H9 (cell line): ENCODE measurements around the gene IL1R2. TPM values are rescaled to one million over a fixed set of nuclear protein-coding genes. Genes with fewer than 3 reads are reported as not detected.

Source experiments
- DNase-seq: peaks from one replicate; pipeline ENCODE4 v3.0.0-alpha.2; 2017
- H2AFZ ChIP-seq: one replicate; pipeline ENCODE4 v1.6.1; 2013; ENCODE audit warnings: mild to moderate bottlenecking, low read length, control low read depth, moderate library complexity
- H2AK5ac ChIP-seq: 2 replicates; pipeline ENCODE4 v1.6.1; 2013; ENCODE audit warnings: low read length, control low read depth, mixed read lengths; ENCODE audit not compliant: insufficient read length
- H2BK120ac ChIP-seq: one replicate; pipeline ENCODE4 v1.6.1; 2013; ENCODE audit warnings: low read depth, mild to moderate bottlenecking, low read length, control low read depth, inconsistent platforms; ENCODE audit not compliant: poor library complexity, severe bottlenecking
- H2BK12ac ChIP-seq: 2 replicates; pipeline ENCODE4 v1.6.1; 2013; ENCODE audit warnings: low read length, control low read depth, mixed read lengths, low read depth; ENCODE audit not compliant: insufficient read length
- H2BK15ac ChIP-seq: 2 replicates; pipeline ENCODE4 v1.6.1; 2013; ENCODE audit warnings: low read depth, low read length, control low read depth
- H2BK20ac ChIP-seq: one replicate; pipeline ENCODE4 v1.6.1; 2013; ENCODE audit warnings: low read depth, mild to moderate bottlenecking, low read length, control low read depth, inconsistent platforms; ENCODE audit not compliant: poor library complexity, severe bottlenecking
- H2BK5ac ChIP-seq: 2 replicates; pipeline ENCODE4 v1.6.1; 2013; ENCODE audit warnings: low read length, control low read depth, mixed read lengths; ENCODE audit not compliant: insufficient read length
- H3K14ac ChIP-seq: 2 replicates; pipeline ENCODE4 v1.6.1; 2013; ENCODE audit warnings: low read length, control low read depth; ENCODE audit not compliant: insufficient read depth
- H3K18ac ChIP-seq: 2 replicates; pipeline ENCODE4 v1.6.1; 2013; ENCODE audit warnings: low read depth, mild to moderate bottlenecking, mixed read lengths, low read length, control low read depth; ENCODE audit not compliant: insufficient read length
- H3K23ac ChIP-seq: 2 replicates; pipeline ENCODE4 v1.6.1; 2013; ENCODE audit warnings: low read length, control low read depth, mixed read lengths, low read depth; ENCODE audit not compliant: insufficient read length
- H3K23me2 ChIP-seq: 2 replicates; pipeline ENCODE4 v1.6.1; 2013; ENCODE audit warnings: low read depth, mild to moderate bottlenecking, mixed read lengths, low read length, control low read depth; ENCODE audit not compliant: insufficient read length, poor library complexity, severe bottlenecking
- H3K27ac ChIP-seq: 2 replicates; pipeline ENCODE4 v1.5.1; 2013; ENCODE audit warnings: low read length, control low read depth, mixed read lengths, low read depth; ENCODE audit not compliant: insufficient read length
- H3K27me3 ChIP-seq: 2 replicates; pipeline ENCODE4 v1.6.1; 2013; ENCODE audit warnings: low read length, control low read depth, inconsistent platforms; ENCODE audit not compliant: insufficient read depth
- H3K4ac ChIP-seq: 2 replicates; pipeline ENCODE4 v1.6.1; 2013; ENCODE audit warnings: low read depth, mild to moderate bottlenecking, control low read depth, inconsistent platforms, low read length, moderate library complexity
- H3K4me1 ChIP-seq: 2 replicates; pipeline ENCODE4 v1.6.1; 2013; ENCODE audit warnings: low read length, control low read depth, inconsistent platforms; ENCODE audit not compliant: insufficient read depth
- H3K4me2 ChIP-seq: 2 replicates; pipeline ENCODE4 v1.6.1; 2013; ENCODE audit warnings: low read length, control low read depth, mixed read lengths; ENCODE audit not compliant: insufficient read length, insufficient read depth
- H3K56ac ChIP-seq: 2 replicates; pipeline ENCODE4 v1.6.1; 2013; ENCODE audit warnings: low read depth, mild to moderate bottlenecking, mixed read lengths, low read length, control low read depth; ENCODE audit not compliant: insufficient read length
- H3K79me1 ChIP-seq: 2 replicates; pipeline ENCODE4 v1.6.1; 2013; ENCODE audit warnings: low read depth, mild to moderate bottlenecking, moderate library complexity, low read length, control low read depth, inconsistent platforms; ENCODE audit not compliant: insufficient read depth, poor library complexity, severe bottlenecking
- H3K79me2 ChIP-seq: 2 replicates; pipeline ENCODE4 v1.6.1; 2013; ENCODE audit warnings: low read length, control low read depth, inconsistent platforms; ENCODE audit not compliant: insufficient read depth
- H3K9ac ChIP-seq: 2 replicates; pipeline ENCODE4 v1.6.1; 2013; ENCODE audit warnings: low read length, control low read depth, mixed read lengths; ENCODE audit not compliant: insufficient read length; ENCODE audit errors: extremely low read depth
- H3K9me3 ChIP-seq: one replicate; pipeline ENCODE4 v1.6.1; 2013; ENCODE audit warnings: low read depth, low read length, inconsistent platforms; ENCODE audit not compliant: control insufficient read depth
- H3T11ph ChIP-seq: one replicate; pipeline ENCODE4 v1.6.1; 2013; ENCODE audit warnings: mild to moderate bottlenecking, low read length, control low read depth, inconsistent platforms
- H4K20me1 ChIP-seq: one replicate; pipeline ENCODE4 v1.6.1; 2013; ENCODE audit not compliant: control insufficient read depth, insufficient read length, insufficient read depth
- H4K5ac ChIP-seq: 2 replicates; pipeline ENCODE4 v1.6.1; 2013; ENCODE audit warnings: low read depth, mild to moderate bottlenecking, mixed read lengths, low read length, control low read depth; ENCODE audit not compliant: insufficient read length
- H4K8ac ChIP-seq: replicated peaks from 2 replicates; pipeline ENCODE4 v1.6.1; 2013; ENCODE audit warnings: low read length, control low read depth, mixed read lengths, low read depth; ENCODE audit not compliant: insufficient read length
- H4K91ac ChIP-seq: 2 replicates; pipeline ENCODE4 v1.6.1; 2013; ENCODE audit warnings: low read depth, mild to moderate bottlenecking, moderate library complexity, mixed read lengths, low read length, control low read depth; ENCODE audit not compliant: insufficient read length
- H3K27ac Mint-ChIP-seq, 3 experiments: 2 replicates in 2 of 3; 3 replicates in 1 of 3; pipeline ENCODE4 v1.8.0; 2020 to 2021; ENCODE audit warnings: mixed read lengths in 3 of 3, mild to moderate bottlenecking in 1 of 3, moderate library complexity in 1 of 3
- H3K27me3 Mint-ChIP-seq: 2 replicates; pipeline ENCODE4 v1.8.0; 2021; ENCODE audit warnings: low read depth, mild to moderate bottlenecking, moderate library complexity, mixed read lengths
- H3K36me3 Mint-ChIP-seq, 3 experiments: 2 replicates in 2 of 3; 3 replicates in 1 of 3; pipeline ENCODE4 v1.8.0; 2020 to 2021; ENCODE audit warnings: low read depth in 3 of 3, mixed read lengths in 3 of 3; ENCODE audit not compliant: insufficient read depth in 1 of 3
- H3K4me1 Mint-ChIP-seq, 2 experiments: 2 replicates each; pipeline ENCODE4 v1.8.0; 2020; ENCODE audit warnings: mixed read lengths in 2 of 2
- H3K4me3 Mint-ChIP-seq, 2 experiments: 2 replicates in 1 of 2; 3 replicates in 1 of 2; pipeline ENCODE4 v1.8.0; 2020 to 2021; ENCODE audit warnings: mild to moderate bottlenecking in 2 of 2, mixed read lengths in 2 of 2, moderate library complexity in 1 of 2
- H3K9me3 Mint-ChIP-seq, 2 experiments: 2 replicates in 1 of 2; 3 replicates in 1 of 2; pipeline ENCODE4 v1.8.0; 2020; ENCODE audit warnings: mild to moderate bottlenecking in 2 of 2, mixed read lengths in 2 of 2, moderate library complexity in 1 of 2
- WGBS: extraction: QIAGEN DNeasy Blood & Tissue Kit; methylation state at CpG from one replicate; pipeline ENCODE4 v1.1.7; 2013; ENCODE audit warnings: missing lambda C conversion rate, low lambda C conversion rate, mixed read lengths; ENCODE audit not compliant: insufficient read length; ENCODE audit errors: extremely low coverage; 5-methylcytosine and 5-hydroxymethylcytosine counted together
- total RNA-seq: library from RNA; stranded (reverse); gene quantifications from 2 replicates; pipeline ENCODE4 v1.2.1, GENCODE V29; 2021
- TF ChIP-seq, protein P1 (sequence below): fragments of 200-600 bp; sonication (generic); conservative IDR thresholded peaks from 3 replicates; pipeline ENCODE4 v1.8.0; 2021; ENCODE audit warnings: antibody characterized with exemption, mild to moderate bottlenecking

IL1R2 gene
- total RNA-seq, 1 experiment from 2014 or later: not detected

DNA sequence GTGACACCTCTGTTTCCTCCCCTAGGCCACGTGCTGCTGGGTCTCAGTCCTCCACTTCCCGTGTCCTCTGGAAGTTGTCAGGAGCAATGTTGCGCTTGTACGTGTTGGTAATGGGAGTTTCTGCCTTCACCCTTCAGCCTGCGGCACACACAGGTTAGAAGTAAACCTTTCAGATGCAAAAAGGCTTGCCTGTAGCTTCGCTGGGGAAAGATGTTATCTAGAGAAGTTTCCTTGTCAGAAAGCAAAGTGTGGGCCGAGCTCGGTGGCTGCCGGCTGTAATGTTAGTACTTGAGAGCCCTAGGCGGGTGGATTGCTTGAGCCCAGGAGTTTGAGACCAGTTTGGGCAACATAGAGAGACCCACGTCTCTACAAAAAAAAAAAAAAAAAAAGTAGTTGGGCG, 16.7 kb downstream of the IL1R2 start:
- TF ChIP-seq, protein P1, sequence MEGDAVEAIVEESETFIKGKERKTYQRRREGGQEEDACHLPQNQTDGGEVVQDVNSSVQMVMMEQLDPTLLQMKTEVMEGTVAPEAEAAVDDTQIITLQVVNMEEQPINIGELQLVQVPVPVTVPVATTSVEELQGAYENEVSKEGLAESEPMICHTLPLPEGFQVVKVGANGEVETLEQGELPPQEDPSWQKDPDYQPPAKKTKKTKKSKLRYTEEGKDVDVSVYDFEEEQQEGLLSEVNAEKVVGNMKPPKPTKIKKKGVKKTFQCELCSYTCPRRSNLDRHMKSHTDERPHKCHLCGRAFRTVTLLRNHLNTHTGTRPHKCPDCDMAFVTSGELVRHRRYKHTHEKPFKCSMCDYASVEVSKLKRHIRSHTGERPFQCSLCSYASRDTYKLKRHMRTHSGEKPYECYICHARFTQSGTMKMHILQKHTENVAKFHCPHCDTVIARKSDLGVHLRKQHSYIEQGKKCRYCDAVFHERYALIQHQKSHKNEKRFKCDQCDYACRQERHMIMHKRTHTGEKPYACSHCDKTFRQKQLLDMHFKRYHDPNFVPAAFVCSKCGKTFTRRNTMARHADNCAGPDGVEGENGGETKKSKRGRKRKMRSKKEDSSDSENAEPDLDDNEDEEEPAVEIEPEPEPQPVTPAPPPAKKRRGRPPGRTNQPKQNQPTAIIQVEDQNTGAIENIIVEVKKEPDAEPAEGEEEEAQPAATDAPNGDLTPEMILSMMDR: no peak
- Histone ChIP-seq H2BK5ac (no peak overlapping the region), H4K20me1 (no peaks in the 10 kb centered on the region), H2AK5ac (no peak overlapping the region), H4K5ac (no peak overlapping the region), H4K8ac (no peak overlapping the region), H2BK12ac (no peak overlapping the region), H2BK120ac (no peak overlapping the region), H3K23me2 (no peaks in the 10 kb centered on the region), H3K9me3 (no peaks in the 10 kb centered on the region), H3K4me1 (no peaks in the 10 kb centered on the region), H3K27me3 (no peaks in the 10 kb centered on the region), H2BK15ac (no peak overlapping the region), H3T11ph (no peak overlapping the region), H3K27ac (no peak overlapping the region), H2AFZ (peak overlapping the region; percentile 37), H3K23ac (no peak overlapping the region), H3K14ac (no peak overlapping the region), H4K91ac (no peak overlapping the region), H3K79me1 (no peaks in the 10 kb centered on the region), H3K4me2 (no peak overlapping the region), H3K4ac (no peak overlapping the region), H3K79me2 (no peaks in the 10 kb centered on the region), H2BK20ac (no peak overlapping the region), H3K9ac (no peak overlapping the region), H3K18ac (no peak overlapping the region), H3K56ac (no peak overlapping the region)
- no CpG with 5 or more reads among the region's 12 CpGs for WGBS
- H3K4me3 Mint-ChIP-seq: no peak overlapping the region
- H3K36me3 Mint-ChIP-seq: no peaks in the 10 kb centered on the region
- 0 out of 5 replicates have a peak, but pooled peaks cover 0 to under 1% of the 10 kb centered on the region in 2 experiments for H3K9me3 Mint-ChIP-seq
- peaks cover 0 to 5% of the 10 kb centered on the region in 2 experiments; a peak in 2 of 4 replicates for H3K4me1 Mint-ChIP-seq
- DNase-seq: no peak
- H3K27ac Mint-ChIP-seq: no peak overlapping the region
- peaks cover 19% of the 10 kb centered on the region for H3K27me3 Mint-ChIP-seq
